Hematopoietic multipotent progenitor cell treated with erythropoietin and hydrocortisone succinate and interleukin-3 and kit ligand, for 6 days (in vitro differentiated cells): ENCODE data around the gene TRIM37.
"Not testable (repeated sequence)": the region's sequence is repeated elsewhere in the genome, so short reads cannot be mapped to it uniquely, and the experiment has no call there.

Source experiments
- DNase-seq: peaks from one replicate; pipeline ENCODE4 v3.0.0-alpha.2; 2015

TRIM37 gene, protein sequence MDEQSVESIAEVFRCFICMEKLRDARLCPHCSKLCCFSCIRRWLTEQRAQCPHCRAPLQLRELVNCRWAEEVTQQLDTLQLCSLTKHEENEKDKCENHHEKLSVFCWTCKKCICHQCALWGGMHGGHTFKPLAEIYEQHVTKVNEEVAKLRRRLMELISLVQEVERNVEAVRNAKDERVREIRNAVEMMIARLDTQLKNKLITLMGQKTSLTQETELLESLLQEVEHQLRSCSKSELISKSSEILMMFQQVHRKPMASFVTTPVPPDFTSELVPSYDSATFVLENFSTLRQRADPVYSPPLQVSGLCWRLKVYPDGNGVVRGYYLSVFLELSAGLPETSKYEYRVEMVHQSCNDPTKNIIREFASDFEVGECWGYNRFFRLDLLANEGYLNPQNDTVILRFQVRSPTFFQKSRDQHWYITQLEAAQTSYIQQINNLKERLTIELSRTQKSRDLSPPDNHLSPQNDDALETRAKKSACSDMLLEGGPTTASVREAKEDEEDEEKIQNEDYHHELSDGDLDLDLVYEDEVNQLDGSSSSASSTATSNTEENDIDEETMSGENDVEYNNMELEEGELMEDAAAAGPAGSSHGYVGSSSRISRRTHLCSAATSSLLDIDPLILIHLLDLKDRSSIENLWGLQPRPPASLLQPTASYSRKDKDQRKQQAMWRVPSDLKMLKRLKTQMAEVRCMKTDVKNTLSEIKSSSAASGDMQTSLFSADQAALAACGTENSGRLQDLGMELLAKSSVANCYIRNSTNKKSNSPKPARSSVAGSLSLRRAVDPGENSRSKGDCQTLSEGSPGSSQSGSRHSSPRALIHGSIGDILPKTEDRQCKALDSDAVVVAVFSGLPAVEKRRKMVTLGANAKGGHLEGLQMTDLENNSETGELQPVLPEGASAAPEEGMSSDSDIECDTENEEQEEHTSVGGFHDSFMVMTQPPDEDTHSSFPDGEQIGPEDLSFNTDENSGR

DNA sequence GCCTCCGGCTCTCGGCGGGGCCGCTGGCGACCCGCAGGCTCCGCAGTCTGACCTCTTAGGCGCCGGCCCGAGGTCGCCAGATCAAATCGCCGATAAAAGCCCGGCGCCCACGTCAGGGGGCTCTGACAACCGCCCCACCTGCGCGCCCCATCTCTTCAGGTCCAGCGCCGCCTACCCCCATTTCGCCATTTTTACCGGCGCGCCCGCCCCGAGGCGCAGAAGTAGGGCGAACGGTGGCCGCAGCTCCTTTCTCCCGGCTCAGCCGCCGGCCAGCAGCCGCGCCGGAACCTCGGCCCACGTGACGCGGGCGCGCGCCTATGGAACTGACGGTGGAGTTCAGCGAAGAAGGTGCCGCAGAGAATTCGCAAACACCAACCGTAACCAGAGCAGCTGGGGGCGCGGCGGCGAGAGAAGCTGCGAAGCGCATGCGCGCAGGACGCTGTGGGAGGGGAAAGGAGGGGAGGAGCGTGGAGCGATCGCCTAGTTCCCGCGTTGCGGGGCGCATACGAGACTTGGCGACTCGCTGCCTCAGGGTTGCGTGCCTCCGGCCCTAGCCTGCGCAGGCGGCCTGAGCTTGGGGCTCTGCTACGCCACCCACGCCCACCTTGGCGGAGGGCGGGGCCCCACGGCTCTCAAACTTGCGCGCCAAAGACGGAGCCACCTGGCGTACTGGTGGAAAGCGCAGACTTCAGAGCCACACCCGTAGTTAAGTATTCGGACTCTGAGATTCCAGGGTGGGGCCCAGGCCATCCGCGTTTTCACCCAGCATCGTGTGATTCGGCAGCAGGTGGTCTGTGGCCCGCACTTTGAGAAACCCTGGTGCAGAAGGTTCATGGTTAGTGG is at the start of gene TRIM37:
Gene TRIM37 (minus strand): TSS at position 418 of the 843 bp plus-strand sequence. CDS start 419 bp downstream, outside the sequence.
- peak; percentile 98 for DNase-seq

DNA sequence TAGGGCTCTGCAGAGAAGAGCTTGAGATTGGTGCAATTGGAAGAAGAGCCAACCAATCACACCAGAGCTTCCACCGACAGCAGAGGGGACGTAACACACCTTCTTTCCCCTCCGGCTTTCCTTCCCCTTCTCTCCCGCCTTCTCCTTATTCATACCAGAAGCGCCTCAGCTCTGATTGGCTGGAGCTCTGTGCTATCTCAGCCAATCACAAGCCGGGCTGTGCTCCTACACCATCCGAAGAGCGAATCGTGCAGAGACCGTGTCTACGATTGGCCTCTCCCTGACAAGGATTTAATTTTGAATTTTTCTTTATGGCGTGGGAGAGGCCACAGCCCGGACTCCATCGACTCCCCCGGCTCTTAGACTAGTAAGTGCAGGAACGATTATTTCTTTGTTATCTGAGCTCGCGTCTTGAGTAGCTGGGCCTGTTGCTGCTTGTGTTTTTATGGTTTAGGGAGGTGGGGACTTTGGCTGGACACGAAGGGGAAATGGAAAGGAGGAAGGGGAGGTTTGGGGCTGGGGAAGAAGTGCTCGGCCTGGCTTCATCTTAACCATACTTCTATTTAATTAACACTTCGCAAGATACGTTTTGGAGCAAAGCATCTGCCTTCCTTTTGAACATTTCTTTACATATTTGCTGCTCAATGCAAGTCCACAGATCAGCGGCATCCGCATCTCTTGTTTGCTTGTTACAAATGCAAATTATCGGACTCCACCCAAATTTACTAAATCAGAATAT is 48.9 kb upstream of the TRIM37 start, which contains the start of gene PRR11:
Gene PRR11 (plus strand): TSS at position 308 of the 739 bp plus-strand sequence. CDS start 14,007 bp downstream, outside the sequence.
- peak; percentile 38 for DNase-seq

DNA sequence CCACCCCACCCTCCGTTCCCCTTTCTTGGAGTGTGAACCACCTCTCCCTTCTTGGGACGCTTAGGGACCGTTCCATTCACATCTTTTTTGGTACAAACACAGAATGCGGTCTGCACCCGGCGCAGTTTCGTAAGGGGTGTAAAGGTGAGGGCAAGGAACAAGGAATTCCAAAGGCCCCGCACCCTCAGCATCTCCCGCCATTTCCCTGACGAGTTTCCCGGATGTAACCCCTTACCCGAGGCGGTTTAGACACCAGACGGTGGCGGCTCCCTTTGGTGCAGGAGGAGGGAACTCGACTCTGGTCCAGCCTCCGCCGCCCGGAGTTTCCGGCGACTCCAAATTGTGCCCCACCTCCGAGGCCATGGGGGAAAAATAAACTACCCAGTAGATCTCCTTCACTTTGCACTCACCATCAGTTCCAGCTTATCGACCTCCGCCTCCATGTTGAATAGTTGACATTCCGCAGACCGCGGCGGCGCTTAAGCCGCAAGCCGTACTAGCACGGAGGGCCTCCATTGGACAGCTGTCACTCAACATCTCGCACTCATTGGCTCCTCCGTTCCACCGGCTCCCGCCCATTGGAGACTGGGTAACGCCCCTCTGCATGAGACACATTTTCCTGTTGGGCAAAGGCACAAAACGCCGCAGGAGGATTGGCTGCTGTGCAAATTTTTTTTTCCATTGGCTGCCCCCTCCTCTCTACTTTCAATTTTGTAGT is 48.2 kb upstream of the TRIM37 start, which contains the start of gene SKA2:
Gene SKA2 (minus strand): TSS at position 466 of the 718 bp plus-strand sequence. CDS start 23 bp downstream, at position 443.
- peak; percentile 100 for DNase-seq

DNA sequence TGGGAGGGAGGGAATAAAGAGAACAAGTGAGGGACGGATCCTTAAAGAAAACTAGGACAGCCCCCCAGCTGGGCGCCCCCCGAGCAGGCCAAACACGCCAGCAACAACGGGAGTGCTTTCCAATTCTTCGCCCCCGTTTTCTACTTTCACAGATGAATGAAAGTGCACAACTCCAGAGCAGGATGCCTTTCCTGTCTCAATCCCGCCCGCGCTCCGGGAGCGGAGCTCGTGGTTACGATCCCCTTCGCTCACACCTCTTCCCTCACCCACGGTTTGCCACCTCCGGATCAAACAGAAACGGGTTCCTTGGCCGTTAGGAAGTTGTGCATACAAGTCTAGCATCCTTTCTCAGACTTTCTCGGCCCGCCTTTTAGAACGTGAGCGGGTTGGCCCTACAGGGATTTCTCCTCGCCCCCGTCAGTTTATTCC is 47.6 kb upstream of the TRIM37 start:
- DNase-seq: peak; percentile 60

DNA sequence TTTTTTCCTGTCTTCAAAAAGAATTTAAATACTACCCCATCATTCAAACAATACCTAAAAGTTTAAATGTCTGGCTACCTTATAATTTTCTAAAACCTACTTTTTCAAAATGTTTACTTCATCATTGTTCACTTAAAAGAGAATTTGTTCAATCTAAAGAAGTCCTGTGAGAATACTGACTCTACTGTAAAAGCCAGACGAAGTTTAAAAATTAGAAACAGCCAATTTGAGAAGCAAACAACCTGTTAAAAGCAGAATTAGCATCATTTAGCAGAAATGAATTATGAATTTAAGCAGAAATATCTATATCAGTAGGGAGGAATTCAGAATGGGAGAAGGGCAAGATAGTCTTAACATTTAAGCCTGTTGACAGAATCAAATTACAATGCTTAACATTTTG is 46.2 kb upstream of the TRIM37 start:
- no peak for DNase-seq

DNA sequence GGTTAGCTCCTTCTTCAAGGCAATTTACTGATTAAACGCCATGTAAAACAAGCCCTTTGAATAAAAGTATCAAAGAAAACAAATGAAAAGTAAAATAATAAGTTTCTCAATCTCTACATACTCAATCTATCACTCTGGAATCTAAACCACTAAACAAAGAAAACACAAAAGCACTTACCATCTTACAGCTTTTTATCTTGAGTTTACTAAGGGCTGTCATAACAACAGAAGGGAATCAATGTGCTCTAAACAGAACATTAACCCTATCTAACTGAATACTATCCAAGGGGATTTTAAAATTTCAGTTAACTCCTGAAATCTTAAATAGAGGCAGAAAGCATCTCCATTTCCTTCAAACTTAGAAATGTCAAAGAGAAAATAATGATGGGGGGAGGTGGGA is 44.9 kb upstream of the TRIM37 start:
- DNase-seq: no peak

DNA sequence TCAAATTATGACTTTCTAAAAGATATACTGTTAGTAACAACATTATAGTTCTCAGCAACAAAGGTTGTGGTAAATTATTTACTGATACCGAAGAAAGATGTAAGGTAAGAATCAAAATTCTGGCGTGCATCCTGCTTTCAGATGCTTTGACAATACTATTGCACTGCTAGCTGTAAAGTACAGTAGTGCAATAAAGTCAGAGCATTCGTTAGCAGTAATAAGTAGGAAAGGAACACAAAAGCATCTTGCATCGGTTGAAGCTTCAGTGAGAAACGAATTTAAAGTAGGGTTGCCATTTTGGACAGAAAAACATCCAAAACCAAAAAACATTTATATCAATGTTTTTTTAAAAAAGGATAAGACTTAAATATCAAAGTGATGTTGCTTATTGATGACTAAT is 44.3 kb upstream of the TRIM37 start:
- DNase-seq: no peak

DNA sequence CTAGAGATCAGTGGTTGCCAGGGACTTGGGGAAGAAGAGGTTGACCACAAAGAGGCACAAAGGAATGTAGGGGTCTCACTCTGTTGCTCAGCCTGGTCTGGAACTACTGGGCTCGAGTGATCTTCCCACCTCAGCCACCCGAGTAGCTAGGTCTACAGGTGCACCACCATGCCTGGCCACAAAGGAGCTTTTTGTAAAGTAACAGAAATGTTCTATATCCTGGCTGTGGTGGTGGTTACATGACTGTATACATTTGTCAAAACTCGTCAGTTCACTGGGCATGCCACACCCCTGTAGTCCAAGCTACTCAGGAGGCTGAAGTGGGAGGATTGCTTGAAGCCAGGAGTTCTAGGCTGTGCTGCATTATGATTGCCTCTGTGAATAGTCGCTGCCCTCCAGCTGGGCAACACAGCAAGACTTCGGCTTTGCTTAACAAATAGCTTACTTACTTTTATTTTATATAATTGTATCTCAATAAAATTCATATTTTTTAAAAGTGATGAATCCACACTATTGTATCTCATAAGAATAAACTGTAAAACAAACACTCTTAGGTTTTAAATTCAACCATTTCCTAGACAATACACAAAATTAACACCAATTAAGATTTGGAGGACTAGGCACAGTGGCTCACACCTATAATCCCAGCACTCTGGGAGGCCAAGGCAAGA is 43.3 kb upstream of the TRIM37 start:
- DNase-seq: peak; percentile 42

DNA sequence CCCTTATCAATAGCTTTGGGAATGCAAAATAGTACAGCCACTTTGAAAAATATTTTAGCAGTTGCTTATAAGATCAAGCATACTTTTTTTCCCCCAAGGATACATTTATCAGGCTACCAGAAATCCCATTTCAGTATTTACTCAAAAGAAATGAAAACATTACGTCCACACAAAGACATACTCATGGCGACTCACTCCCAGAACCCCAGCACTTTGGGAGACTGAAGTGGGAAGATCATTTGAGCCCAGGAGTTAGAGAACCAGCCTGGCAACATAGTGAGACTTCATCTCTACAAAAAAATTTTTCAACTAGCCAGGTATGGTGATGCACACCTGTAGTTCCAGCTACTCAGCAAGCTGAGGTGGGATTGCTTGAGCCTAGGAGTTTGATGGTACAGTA is 42.4 kb upstream of the TRIM37 start:
- DNase-seq: no peak

DNA sequence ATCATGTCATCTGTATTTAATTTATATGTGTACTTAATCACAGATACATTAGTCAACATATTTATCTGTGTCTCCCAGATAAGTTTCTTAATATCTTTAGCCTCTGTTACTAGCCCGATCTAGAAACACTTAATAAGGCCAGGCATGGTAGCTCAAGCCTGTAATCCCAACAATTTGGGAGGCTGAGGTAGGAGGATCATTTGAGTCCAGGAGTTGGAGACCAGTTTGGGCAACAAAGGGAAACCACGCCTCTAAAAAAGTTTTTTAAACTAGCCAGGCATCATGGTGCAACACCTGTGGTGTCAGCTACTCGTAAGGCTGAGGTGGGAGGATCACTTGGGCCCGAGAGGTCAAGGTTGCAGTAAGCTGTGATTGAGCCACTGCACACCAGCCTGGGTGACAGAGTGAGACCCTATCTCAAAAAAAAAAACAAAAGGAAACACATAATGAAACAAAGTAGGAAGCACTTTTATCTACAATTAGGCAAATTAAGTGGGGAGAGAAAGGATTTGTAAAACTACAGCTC is 39.0 kb upstream of the TRIM37 start:
- no peak for DNase-seq

DNA sequence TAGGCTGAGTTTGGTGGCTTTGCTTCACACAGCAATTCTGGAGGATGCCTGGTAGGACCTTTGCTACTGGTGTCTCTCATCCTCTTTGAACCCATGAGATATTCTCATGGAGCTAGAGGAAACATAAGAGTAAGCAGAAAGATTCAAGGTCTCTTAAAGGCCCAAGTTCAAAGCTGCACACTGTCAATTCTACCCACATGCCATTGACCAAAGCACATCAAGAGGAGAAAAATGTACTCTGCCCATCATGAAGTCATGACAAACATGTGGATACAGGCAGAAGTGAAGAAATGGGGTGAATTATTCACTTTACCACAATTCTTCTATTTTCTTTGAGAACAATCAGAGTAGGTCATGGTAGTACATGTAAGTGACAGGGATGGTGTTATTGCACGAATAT is 35.2 kb upstream of the TRIM37 start:
- no peak for DNase-seq

DNA sequence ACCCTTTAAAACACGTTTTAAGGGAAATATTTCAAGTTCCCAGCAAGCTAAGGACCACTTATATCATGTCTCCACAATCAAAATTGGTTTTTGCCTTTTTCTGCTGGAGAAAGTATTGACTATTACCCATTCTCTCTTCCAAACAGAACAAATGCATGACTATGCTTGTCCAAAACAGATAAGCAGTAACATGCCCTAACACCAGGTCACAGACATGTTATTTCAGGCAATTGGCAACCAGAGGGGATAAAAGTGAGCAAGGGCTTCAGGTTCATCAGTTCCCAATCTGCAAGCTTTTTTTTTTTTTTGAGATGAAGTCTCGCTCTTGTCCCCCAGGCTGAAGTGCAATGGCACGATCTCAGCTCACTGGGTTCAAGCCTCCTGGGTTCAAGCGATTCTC is 33.3 kb upstream of the TRIM37 start:
- peak; percentile 52 for DNase-seq

DNA sequence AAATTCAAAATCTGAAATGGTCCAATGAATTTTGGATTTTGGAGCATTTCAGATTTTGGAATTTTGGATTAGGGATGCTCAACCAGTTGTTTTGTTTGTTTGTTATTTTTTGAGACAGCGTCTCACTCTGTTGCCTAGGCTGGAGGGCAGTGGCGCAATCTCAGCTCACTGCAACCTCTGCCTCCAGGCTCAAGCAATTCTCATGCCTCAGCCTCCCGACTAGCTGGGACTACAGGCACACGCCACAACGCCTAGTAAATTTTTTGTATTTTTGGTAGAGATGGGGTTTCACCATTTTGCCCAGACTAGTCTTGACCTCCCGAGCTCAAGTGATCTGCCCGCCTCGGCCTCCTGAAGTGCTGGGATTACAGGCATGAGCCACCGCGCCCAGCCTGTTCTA is 31.7 kb upstream of the TRIM37 start:
- not testable (repeated sequence) for DNase-seq

DNA sequence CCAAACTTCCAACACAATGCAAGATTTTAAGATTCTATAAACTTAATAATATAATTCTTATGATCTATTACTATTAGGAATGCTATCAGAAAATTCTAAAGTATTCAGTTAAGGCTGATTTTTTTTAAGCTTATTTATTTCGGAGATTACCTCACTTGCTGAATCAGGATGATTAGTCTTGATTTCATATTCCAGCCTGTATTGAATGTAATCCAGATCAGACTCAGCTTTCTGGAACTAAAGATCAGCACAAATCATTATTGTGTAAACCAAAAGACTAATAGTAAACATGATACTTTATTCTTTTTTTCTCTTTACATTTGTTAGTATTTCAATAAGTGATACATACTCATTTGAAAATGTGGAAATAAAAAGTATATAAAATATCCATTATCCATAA is 24.5 kb upstream of the TRIM37 start:
- DNase-seq: no peak

DNA sequence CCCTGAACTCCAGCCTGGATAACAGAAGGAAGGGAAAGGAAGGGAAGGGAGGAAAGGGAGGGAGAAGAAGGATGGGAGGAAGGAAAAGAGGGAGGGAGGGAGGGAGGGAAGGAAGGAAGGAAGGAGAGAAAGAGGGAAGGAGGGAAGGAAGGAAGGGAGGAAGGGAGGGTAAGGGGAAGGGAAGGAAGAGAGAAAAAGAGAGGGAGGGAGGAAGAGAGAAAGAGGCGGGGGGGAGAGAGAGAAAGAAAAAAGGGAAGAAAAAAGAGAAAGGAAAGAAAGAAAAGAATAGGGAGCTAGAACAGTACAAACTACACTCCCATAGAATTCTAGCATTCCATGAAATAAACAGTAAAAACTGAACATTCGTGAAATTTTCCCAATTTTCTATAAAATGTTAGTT is 23.1 kb upstream of the TRIM37 start:
- DNase-seq: no peak

DNA sequence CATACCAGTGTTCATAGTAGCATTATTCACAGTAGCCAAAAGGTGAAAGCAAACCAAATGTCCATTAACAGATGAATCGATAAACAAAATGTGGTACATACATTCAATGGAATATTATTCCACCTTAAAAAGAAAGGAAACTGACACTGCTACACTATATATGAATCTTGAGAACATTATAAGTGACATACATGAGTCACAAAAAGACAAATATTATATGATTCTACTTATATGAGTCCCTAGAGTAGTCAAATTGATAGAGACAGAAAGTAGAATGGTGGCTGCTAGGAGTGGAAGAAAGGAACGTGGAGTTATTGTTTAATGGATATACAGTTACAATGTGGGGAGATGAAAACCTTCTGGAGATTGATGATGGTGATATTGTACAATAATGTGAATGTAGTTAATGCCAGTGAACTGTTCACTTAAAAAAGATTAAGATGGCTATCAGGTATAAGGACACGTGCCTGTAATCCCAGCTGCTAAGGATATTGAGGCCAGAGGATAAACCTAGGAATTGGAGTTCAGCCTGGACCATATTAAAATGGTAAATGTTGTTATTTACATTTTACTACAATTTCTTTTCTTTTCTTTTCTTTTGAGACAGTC is 20.2 kb upstream of the TRIM37 start:
- no peak for DNase-seq

DNA sequence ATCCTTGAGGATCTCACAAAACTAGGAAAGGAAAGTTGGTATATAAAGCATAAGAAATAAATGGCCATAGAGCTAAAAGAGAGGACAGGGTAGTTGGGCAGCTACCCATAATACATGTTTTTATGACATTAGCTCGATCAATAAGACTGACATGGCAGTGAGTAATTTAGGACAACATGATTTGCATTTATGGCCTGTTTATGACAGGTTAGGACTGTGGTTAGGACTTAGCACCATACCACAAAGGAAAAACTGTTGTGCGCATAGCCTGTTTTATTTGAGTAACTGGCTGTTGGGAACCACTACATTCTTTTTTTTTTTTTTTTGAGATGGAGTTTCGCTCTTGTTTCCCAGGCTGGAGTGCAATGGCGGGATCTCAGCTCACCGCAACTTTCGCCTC is 18.0 kb upstream of the TRIM37 start:
- DNase-seq: no peak

DNA sequence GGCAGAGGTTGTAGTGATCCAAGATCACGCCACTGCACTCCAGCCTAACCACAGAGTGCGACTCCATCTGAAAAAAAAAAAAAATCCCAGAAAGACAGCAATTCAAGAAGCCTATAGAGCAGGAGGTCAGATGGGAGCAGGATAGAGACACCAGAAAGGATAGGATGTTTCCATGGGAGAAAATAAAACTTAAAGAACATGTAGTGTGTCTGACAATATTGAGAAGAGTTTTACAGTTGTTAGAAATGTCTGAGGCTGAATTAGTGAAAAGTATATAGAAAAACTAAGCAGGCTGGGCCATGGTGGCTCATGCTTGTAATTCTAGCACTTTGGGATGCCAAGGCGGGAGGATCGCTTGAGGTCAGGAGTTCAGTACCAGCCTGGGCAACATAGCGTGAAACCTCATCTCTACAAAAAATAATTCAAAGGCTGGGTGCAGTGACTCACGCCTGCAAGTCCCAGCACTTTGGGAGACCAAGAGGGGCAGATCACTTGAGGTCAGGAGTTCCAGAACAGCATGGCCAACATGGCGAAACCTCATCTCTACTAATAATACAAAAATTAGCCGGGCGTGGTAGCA is 15.3 kb upstream of the TRIM37 start:
- no peak for DNase-seq

DNA sequence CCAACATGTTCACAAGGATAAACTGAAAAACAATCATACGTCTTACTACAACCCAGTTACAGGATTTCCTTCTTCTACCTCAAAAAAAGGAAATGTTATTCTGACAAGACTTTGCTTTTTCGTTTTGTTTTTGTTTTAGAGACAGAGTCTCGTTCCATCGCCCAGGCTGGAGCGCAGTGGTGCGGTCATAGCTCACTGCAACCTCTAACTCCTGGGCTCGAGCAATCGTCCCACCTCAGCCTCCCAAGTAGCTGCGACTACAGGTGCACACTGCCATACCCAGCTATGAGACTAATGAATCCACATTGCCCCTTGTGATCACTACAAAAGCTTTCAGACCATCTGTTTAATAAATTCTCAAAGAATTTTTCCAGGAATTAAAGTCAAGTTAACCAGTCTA is 8.8 kb upstream of the TRIM37 start:
- no peak for DNase-seq
